H1 (cell line): Measurements from ENCODE around the gene SPTBN1. TPM values are rescaled to one million over a fixed set of nuclear protein-coding genes. Genes with fewer than 3 reads are reported as not detected.

Source experiments
- RFX5 ChIP-seq: IDR thresholded peaks from 2 replicates; pipeline ENCODE4 v1.6.1; 2011; ENCODE audit warnings: low read depth, low read length, improper control_type of control experiment, borderline replicate concordance
- USF2 ChIP-seq: IDR thresholded peaks from 2 replicates; pipeline ENCODE4 v1.6.1; 2011; ENCODE audit warnings: low read length, improper control_type of control experiment
- polyA plus RNA-seq, 7 experiments: library from polyadenylated mRNA; depleted of rRNA in 3 of 7; stranded (reverse) in 5 of 7; unstranded in 2 of 7; fragments of >200 nt in 5 of 7; fragments of 200-250 nt in 2 of 7; gene quantifications; 1 replicate in 5 of 7; 2 replicates in 1 of 7; 4 replicates in 1 of 7; pipeline versions ENCODE4 v1.2.1 to v1.2.3, GENCODE V29; 2011 to 2013; ENCODE audit warnings: missing spikeins in 2 of 7, mixed read lengths in 2 of 7
- total RNA-seq: library from RNA; stranded (reverse); fragmentation: NEBNext Ultra II Directional; extraction: Animal tissue kit (Norgen Biotek cat#: 25700); gene quantifications from 2 replicates; pipeline ENCODE4 v1.2.1, GENCODE V29; 2021
- TF ChIP-seq, protein P1 (sequence below): IDR thresholded peaks from 2 replicates; pipeline ENCODE4 v1.6.1; 2011; ENCODE audit warnings: low read depth, mild to moderate bottlenecking, low read length; ENCODE audit not compliant: insufficient read depth

SPTBN1 gene
- total and polyA plus RNA-seq, 2 of the 8 experiments (the other 6 are each of a cell fraction or from before 2014, with no cell fraction given) = 31.8 to 180 TPM

- TF ChIP-seq RFX5 (no peak), USF2 (no peak)
- TF ChIP-seq, protein P1, sequence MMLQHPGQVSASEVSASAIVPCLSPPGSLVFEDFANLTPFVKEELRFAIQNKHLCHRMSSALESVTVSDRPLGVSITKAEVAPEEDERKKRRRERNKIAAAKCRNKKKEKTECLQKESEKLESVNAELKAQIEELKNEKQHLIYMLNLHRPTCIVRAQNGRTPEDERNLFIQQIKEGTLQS = no peak
- TF ChIP-seq, all 59 proteins: peak for 0
Observed at GRCh38 chr2:54419855-54420523, 36.1 kb upstream of the SPTBN1 start (continued).
